ENCODE measurements around the gene VMP1. TPM values are rescaled to one million over a fixed set of nuclear protein-coding genes. Genes with fewer than 3 reads are reported as not detected.

The VMP1 gene
- total RNA-seq, 1 experiment from 2014 or later = 277 TPM

GRCh38 chr17:59678918-59679317 is 28.5 kb upstream of the VMP1 start:
- H3K4me3 ChIP-seq (ENCODE audit: low read depth, low read length) = no peak overlapping the region
- no peak overlapping the region for H3K27ac Mint-ChIP-seq (ENCODE audit: unreplicated experiment)
- intact Hi-C loops (cut with micrococcal nuclease; ENCODE audit: unreplicated experiment) = no loop called here
- H3K36me3 ChIP-seq (ENCODE audit: control insufficient read depth, insufficient read depth, low read length) = peaks cover 1% of the 10 kb centered on the region
- CTCF ChIA-PET = no interaction called here
- H3K4me1 ChIP-seq = no peaks in the 10 kb centered on the region
- TF ChIP-seq, protein P1, sequence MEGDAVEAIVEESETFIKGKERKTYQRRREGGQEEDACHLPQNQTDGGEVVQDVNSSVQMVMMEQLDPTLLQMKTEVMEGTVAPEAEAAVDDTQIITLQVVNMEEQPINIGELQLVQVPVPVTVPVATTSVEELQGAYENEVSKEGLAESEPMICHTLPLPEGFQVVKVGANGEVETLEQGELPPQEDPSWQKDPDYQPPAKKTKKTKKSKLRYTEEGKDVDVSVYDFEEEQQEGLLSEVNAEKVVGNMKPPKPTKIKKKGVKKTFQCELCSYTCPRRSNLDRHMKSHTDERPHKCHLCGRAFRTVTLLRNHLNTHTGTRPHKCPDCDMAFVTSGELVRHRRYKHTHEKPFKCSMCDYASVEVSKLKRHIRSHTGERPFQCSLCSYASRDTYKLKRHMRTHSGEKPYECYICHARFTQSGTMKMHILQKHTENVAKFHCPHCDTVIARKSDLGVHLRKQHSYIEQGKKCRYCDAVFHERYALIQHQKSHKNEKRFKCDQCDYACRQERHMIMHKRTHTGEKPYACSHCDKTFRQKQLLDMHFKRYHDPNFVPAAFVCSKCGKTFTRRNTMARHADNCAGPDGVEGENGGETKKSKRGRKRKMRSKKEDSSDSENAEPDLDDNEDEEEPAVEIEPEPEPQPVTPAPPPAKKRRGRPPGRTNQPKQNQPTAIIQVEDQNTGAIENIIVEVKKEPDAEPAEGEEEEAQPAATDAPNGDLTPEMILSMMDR (IDR thresholded peaks at IDR 0.05; ENCODE audit: insufficient read depth in 1 of 2, low read depth in 1 of 2, low read length in 1 of 2, severe bottlenecking in 1 of 2, unreplicated experiment in 1 of 2) = no peak
- no peaks in the 10 kb centered on the region for H3K27me3 Mint-ChIP-seq (ENCODE audit: insufficient read depth, unreplicated experiment)
- DNase-seq = no peak
- H3K36me3 Mint-ChIP-seq (ENCODE audit: insufficient read depth, unreplicated experiment) = peaks cover 97% of the 10 kb centered on the region
- no TSS peak for BruUV-seq (replicated peaks)
- no peaks in the 10 kb centered on the region for H3K9me3 ChIP-seq
- POLR2A ChIA-PET = no interaction called here
- H3K4me1 Mint-ChIP-seq (ENCODE audit: low read depth, unreplicated experiment) = no peaks in the 10 kb centered on the region
- no peaks in the 10 kb centered on the region for H3K27me3 ChIP-seq (replicated peaks; ENCODE audit: control insufficient read depth, insufficient read depth, low read length)
- no peak overlapping the region for H3K4me3 Mint-ChIP-seq (ENCODE audit: unreplicated experiment)
- no peaks in the 10 kb centered on the region for H3K9me3 Mint-ChIP-seq (ENCODE audit: unreplicated experiment)

GRCh38 chr17:59680314-59680713 is 27.1 kb upstream of the VMP1 start:
- H3K36me3 Mint-ChIP-seq (ENCODE audit: insufficient read depth, unreplicated experiment) = peaks cover 97% of the 10 kb centered on the region
- H3K4me1 Mint-ChIP-seq (ENCODE audit: low read depth, unreplicated experiment) = no peaks in the 10 kb centered on the region
- no peak for DNase-seq
- no peak overlapping the region for H3K4me3 Mint-ChIP-seq (ENCODE audit: unreplicated experiment)
- Histone ChIP-seq H3K4me1 (no peaks in the 10 kb centered on the region), H3K9me3 (no peaks in the 10 kb centered on the region), H3K27me3 (replicated peaks; ENCODE audit: control insufficient read depth, insufficient read depth, low read length) (no peaks in the 10 kb centered on the region), H3K36me3 (ENCODE audit: control insufficient read depth, insufficient read depth, low read length) (peaks cover 1% of the 10 kb centered on the region), H3K4me3 (ENCODE audit: low read depth, low read length) (no peak overlapping the region)
- TF ChIP-seq, protein P1 (IDR thresholded peaks at IDR 0.05; ENCODE audit: insufficient read depth in 1 of 2, low read depth in 1 of 2, low read length in 1 of 2, severe bottlenecking in 1 of 2, unreplicated experiment in 1 of 2) = no peak
- no peaks in the 10 kb centered on the region for H3K9me3 Mint-ChIP-seq (ENCODE audit: unreplicated experiment)
- H3K27me3 Mint-ChIP-seq (ENCODE audit: insufficient read depth, unreplicated experiment) = no peaks in the 10 kb centered on the region
- POLR2A ChIA-PET = no interaction called here
- H3K27ac Mint-ChIP-seq (ENCODE audit: unreplicated experiment) = no peak overlapping the region
- CTCF ChIA-PET = interaction anchor here (0.6 kb wide), 1 partner anchor 123 kb away, joined by 13 read pairs; no protein-coding TSS in a partner anchor
- no TSS peak for BruUV-seq (replicated peaks)
- intact Hi-C loops (cut with micrococcal nuclease; ENCODE audit: unreplicated experiment) = no loop called here

DNA sequence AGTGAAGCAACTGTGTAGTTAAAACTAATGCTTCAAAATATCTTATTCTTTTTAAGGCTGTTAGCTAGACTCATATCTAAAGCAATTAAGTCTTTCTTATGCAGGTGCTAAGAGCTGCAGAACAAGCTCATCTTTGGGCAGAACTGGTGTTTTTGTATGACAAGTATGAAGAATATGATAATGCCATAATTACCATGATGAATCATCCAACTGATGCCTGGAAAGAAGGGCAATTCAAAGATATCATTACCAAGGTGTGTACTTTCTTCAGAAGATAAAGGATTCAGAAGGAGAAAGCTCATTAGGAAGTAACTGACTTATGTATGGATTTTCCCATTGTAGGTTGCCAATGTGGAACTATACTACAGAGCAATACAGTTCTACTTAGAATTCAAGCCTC is 24.2 kb upstream of the VMP1 start:
- Mint-ChIP-seq H3K27me3 (ENCODE audit: insufficient read depth, unreplicated experiment) (no peaks in the 10 kb centered on the region), H3K27ac (ENCODE audit: unreplicated experiment) (no peak overlapping the region), H3K36me3 (ENCODE audit: insufficient read depth, unreplicated experiment) (peaks cover 100% of the 10 kb centered on the region), H3K9me3 (ENCODE audit: unreplicated experiment) (no peaks in the 10 kb centered on the region), H3K4me3 (ENCODE audit: unreplicated experiment) (no peak overlapping the region), H3K4me1 (ENCODE audit: low read depth, unreplicated experiment) (no peaks in the 10 kb centered on the region)
- no TSS peak for BruUV-seq (replicated peaks)
- Histone ChIP-seq H3K4me1 (no peaks in the 10 kb centered on the region), H3K36me3 (ENCODE audit: control insufficient read depth, insufficient read depth, low read length) (peaks cover 2% of the 10 kb centered on the region; the same call in 1 of the 2 replicates), H3K27me3 (replicated peaks; ENCODE audit: control insufficient read depth, insufficient read depth, low read length) (no peaks in the 10 kb centered on the region), H3K9me3 (no peaks in the 10 kb centered on the region), H3K4me3 (ENCODE audit: low read depth, low read length) (no peak overlapping the region)
- DNase-seq = no peak
- ChIA-PET POLR2A (interaction anchor here (0.5 kb wide), 1 partner anchor 455 kb away, joined by 3 read pairs; no protein-coding TSS in a partner anchor), CTCF (no interaction called here)
- intact Hi-C loops (cut with micrococcal nuclease; ENCODE audit: unreplicated experiment) = no loop called here
- TF ChIP-seq, protein P1 (IDR thresholded peaks at IDR 0.05; ENCODE audit: insufficient read depth in 1 of 2, low read depth in 1 of 2, low read length in 1 of 2, severe bottlenecking in 1 of 2, unreplicated experiment in 1 of 2) = no peak
